GM13976 (cell line): Measurements from ENCODE around the gene ZBTB3.

ENCODE experiments used
- DNase-seq: peaks from one replicate; pipeline ENCODE4 v3.0.0; 2012; ENCODE audit warnings: low spot score
- CTCF ChIP-seq: IDR thresholded peaks from 2 replicates; pipeline ENCODE4 v1.5.1; 2012; ENCODE audit warnings: borderline replicate concordance, mild to moderate bottlenecking; ENCODE audit not compliant: insufficient read depth; ENCODE audit errors: extremely low read depth, missing control alignments, control extremely low read depth
- in situ Hi-C: fragments of 300-500 bp; cut with MboI; formaldehyde crosslinking; loops from one replicate; pipeline ENCODE4 v1.12.0; 2022; ENCODE audit warnings: low sequenced_read_pairs, mixed read lengths, inconsistent platforms; ENCODE audit not compliant: unreplicated experiment

Gene ZBTB3

GRCh38 chr11:62709247-62710000 lies 44.5 kb downstream of the ZBTB3 start:
- in situ Hi-C loops = no loop called here
- peak; percentile 93 for DNase-seq
- no peak for TF ChIP-seq CTCF

- no peak for TF ChIP-seq CTCF
- DNase-seq = no peak
These were observed 45.2 kb downstream of the ZBTB3 start for GRCh38 chr11:62708793-62709192.

GRCh38 chr11:62708392-62708791 lies 45.6 kb downstream of the ZBTB3 start:
- TF ChIP-seq CTCF = no peak
- in situ Hi-C loops = no loop called here
- DNase-seq = no peak

More at GRCh38 chr11:62708793-62709192, 45.2 kb downstream of the ZBTB3 start:
- in situ Hi-C loops = no loop called here

GRCh38 chr11:62707277-62707861 lies 46.6 kb downstream of the ZBTB3 start, which contains the start of the genes BSCL2 and GNG3:
Gene BSCL2, minus strand, starts transcription at chr11:62707424. Its CDS starts 229 bp downstream, at chr11:62707195.
Gene GNG3, plus strand, starts transcription at chr11:62707676. Its CDS starts 620 bp downstream, at chr11:62708296.
- DNase-seq = no peak
- in situ Hi-C loops = no loop called here
- no peak for TF ChIP-seq CTCF

- DNase-seq = no peak
- in situ Hi-C loops = no loop called here
- TF ChIP-seq CTCF = no peak
These were observed 47.1 kb downstream of the ZBTB3 start for GRCh38 chr11:62706850-62707247.

- in situ Hi-C loops = no loop called here
- DNase-seq = peak; percentile 97
- TF ChIP-seq CTCF = no peak
These were observed 47.8 kb downstream of the ZBTB3 start for GRCh38 chr11:62705880-62706849.
